Measurements from ENCODE around the gene ZFHX3. TPM values are rescaled to one million over a fixed set of nuclear protein-coding genes. Genes with fewer than 3 reads are reported as not detected.

The ZFHX3 gene
- total RNA-seq, 3 donors from 2014 or later, result 13.8 to 36.0 (median 15.5) TPM

DNA sequence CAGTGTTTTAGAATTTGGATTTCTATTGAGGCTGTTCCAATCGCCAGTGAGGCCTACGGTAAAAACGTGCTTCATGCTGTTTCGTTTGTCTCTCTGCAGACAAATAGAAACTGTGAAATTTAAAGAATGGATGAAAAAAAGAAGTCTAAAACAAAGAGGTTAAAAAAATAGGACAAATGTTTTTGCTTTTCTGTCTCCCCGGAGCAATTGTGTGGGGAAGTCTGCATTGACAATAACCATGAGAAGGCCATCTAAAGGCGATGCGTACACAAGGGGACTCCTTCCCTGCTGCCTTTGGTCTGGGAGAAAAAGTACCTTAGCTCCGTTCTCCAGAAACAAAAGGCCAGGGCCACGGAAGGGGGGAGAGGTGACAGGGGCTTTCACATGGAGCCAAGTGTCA is 4.6 kb upstream of the ZFHX3 start:
- no peak for DNase-seq

DNA sequence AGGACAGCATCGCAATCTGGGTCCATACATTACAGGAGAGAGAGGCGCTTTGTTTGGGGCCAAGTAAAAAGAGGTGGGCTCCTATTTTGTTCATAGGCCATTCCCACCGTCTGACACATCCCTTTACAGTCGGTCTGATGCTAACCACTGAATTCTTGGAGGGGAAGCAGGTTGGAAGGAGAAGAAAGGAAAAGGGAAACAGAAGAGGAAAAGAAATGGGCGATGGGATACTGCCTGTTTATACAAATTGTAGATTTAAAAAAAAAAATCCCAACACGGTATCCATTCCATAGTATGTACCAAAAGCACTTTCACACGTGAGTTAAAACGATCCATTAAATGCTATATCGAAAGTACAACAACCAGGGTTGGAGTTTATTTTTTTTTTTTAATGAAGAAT is 4.0 kb upstream of the ZFHX3 start:
- no peak for ATAC-seq
- Histone ChIP-seq H3K4me3 (no peak overlapping the region), H3K36me3 (ENCODE audit: low read depth) (no peaks in the 10 kb centered on the region), H3K9me3 (no peaks in the 10 kb centered on the region), H3K4me1 (ENCODE audit: low read depth) (peaks cover 59% of the 10 kb centered on the region)
- DNase-seq, result no peak
- intact Hi-C loops (cut with DNase I, micrococcal nuclease), result loop anchor here in 1 of 2 donors (10.0 kb wide), 1 partner anchor 217 kb away; no protein-coding TSS in a partner anchor
- TF ChIP-seq, protein P1, sequence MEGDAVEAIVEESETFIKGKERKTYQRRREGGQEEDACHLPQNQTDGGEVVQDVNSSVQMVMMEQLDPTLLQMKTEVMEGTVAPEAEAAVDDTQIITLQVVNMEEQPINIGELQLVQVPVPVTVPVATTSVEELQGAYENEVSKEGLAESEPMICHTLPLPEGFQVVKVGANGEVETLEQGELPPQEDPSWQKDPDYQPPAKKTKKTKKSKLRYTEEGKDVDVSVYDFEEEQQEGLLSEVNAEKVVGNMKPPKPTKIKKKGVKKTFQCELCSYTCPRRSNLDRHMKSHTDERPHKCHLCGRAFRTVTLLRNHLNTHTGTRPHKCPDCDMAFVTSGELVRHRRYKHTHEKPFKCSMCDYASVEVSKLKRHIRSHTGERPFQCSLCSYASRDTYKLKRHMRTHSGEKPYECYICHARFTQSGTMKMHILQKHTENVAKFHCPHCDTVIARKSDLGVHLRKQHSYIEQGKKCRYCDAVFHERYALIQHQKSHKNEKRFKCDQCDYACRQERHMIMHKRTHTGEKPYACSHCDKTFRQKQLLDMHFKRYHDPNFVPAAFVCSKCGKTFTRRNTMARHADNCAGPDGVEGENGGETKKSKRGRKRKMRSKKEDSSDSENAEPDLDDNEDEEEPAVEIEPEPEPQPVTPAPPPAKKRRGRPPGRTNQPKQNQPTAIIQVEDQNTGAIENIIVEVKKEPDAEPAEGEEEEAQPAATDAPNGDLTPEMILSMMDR (IDR thresholded peaks at IDR 0.05), result no peak

More for the DNA sequence above, 4.6 kb upstream of the ZFHX3 start:
- intact Hi-C loops (cut with DNase I, micrococcal nuclease), result loop anchor here in 1 of 2 donors (10.0 kb wide), 1 partner anchor 218 kb away; no protein-coding TSS in a partner anchor
- H3K9me3 ChIP-seq, result no peaks in the 10 kb centered on the region
- H3K4me3 ChIP-seq, result no peak overlapping the region
- no peaks in the 10 kb centered on the region for H3K36me3 ChIP-seq (ENCODE audit: low read depth)
- H3K4me1 ChIP-seq (ENCODE audit: low read depth), result peaks cover 55% of the 10 kb centered on the region
- TF ChIP-seq, protein P1 (IDR thresholded peaks at IDR 0.05), result no peak
- no peak for ATAC-seq

DNA sequence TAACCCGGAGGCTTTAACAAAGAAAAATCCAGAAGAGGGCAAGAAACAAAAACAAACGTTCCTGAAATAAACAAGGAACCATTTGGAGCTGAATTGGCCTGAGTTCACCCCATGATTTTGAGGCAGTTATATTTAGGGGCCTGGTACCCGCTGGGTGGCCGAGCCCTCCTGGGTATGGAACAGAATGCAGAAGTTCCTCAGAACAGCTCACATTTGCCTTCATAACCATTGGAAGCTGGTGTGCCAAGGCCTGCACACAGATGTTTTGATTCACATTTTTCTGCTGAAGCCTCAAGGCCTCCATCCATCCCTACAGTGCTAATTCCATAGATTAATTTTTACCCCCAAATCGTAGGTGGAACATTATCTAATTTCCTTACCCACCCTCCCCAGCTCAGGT is 3.3 kb upstream of the ZFHX3 start:
- TF ChIP-seq, protein P1 (IDR thresholded peaks at IDR 0.05), result no peak
- Histone ChIP-seq H3K4me3 (no peak overlapping the region), H3K36me3 (ENCODE audit: low read depth) (no peaks in the 10 kb centered on the region), H3K4me1 (ENCODE audit: low read depth) (peaks cover 57% of the 10 kb centered on the region), H3K9me3 (no peaks in the 10 kb centered on the region)
- intact Hi-C loops (cut with DNase I, micrococcal nuclease), result loop anchor here in 1 of 2 donors (10.0 kb wide), 1 partner anchor 216 kb away; no protein-coding TSS in a partner anchor
- DNase-seq (no peak), ATAC-seq (no peak)

DNA sequence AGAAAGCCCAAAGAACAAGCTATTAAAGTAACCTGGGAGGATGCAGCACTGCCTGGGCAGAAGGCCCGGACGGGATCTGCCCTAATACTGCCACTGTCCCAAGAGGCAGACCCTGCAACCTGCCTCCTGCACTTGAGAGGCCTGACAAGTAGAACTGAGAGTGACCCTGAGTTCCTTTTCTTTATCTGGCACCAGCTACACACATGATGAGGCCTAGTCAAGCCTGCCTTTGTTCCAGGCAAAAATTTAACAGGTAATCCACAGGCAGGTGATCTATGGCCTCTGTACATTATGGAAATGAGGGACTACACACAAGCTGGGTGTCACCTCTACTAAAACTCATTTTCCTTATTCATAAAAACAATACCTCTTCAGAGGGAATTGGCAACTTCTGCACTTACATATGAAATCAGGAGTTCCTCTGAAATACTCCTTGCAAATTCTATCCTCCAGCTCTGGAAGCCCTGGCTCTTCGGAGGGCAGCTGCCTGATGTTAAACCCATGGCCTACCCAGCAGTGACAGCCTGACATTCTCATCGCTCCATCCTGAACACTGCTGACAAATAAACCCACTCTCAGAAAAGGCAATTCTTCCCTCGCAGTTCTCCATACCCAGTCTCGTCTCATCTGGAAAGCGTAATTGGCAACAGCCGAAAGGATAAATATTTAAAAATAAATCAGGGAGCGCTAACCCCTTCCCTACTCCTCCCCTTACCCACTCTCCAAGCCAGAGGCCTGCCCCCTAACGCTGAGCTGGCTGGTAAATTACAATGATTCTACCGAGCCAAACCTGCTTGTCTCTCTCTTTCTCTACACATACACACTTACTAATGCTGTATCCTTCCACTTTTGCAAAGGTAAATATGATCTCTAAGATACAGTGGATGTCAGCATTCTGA is 2.5 kb upstream of the ZFHX3 start:
- Histone ChIP-seq H3K4me3 (no peak overlapping the region), H3K9me3 (no peaks in the 10 kb centered on the region), H3K4me1 (ENCODE audit: low read depth) (peaks cover 58% of the 10 kb centered on the region), H3K36me3 (ENCODE audit: low read depth) (no peaks in the 10 kb centered on the region)
- TF ChIP-seq, protein P1 (IDR thresholded peaks at IDR 0.05), result no peak
- ATAC-seq (peak; percentile 40), DNase-seq (peak in 1 of 3 donors; percentile 38)
- intact Hi-C loops (cut with DNase I, micrococcal nuclease), result loop anchor here in 1 of 2 donors (10.0 kb wide), 1 partner anchor 216 kb away; no protein-coding TSS in a partner anchor

DNA sequence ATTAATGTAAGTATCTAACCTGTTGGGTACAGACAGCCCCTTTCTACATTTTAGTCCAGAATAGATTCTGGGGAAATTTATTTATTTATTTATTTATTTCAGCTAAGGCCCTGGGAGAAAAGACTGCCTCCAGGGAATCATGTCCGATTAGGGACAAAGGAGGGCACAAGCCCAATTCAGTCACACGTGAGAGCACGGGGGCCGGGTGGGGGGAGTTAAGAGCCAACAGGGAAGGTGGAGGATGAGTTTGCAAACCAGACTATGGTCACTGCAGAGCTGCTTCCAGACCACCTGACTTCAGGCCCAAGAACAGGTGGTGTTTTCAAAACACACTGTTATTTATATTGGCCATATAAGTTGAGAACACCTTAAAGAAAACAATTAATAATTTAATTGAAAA is 1.6 kb upstream of the ZFHX3 start:
- intact Hi-C loops (cut with DNase I, micrococcal nuclease), result no loop called here
- no peak overlapping the region for H3K4me3 ChIP-seq
- no peak for ATAC-seq
- TF ChIP-seq, protein P1 (IDR thresholded peaks at IDR 0.05), result no peak
- peaks cover 50% of the 10 kb centered on the region for H3K4me1 ChIP-seq (ENCODE audit: low read depth)
- no peak for DNase-seq
- H3K36me3 ChIP-seq (ENCODE audit: low read depth), result no peaks in the 10 kb centered on the region
- no peaks in the 10 kb centered on the region for H3K9me3 ChIP-seq

Measured in mucosa of descending colon (tissue), 3 donors.